Astrocyte (in vitro differentiated cells and primary cell): ENCODE results near the gene C16orf96. TPM values are rescaled to one million over a fixed set of nuclear protein-coding genes. Genes with fewer than 3 reads are reported as not detected.

ENCODE experiments used
- DNase-seq: peaks from one replicate; pipeline ENCODE4 v3.0.0-alpha.2; 2010; ENCODE audit warnings: low read depth
- FAIRE-seq: peaks from 2 replicates; lab custom pipeline; 2011; peaks lifted over from hg19 to GRCh38; lab: Jason Lieb, UNC
- H2AFZ ChIP-seq: 2 replicates; pipeline ENCODE4 v1.6.0; 2012; ENCODE audit warnings: low read depth, low read length, inconsistent platforms
- H3K27ac ChIP-seq: 2 replicates; pipeline ENCODE4 v1.5.1; 2011; ENCODE audit warnings: low read depth, low read length, inconsistent platforms
- H3K27me3 ChIP-seq: 2 replicates; pipeline ENCODE4 v1.6.0; 2011; ENCODE audit warnings: low read length, inconsistent platforms; ENCODE audit not compliant: insufficient read depth
- H3K36me3 ChIP-seq: 2 replicates; pipeline ENCODE4 v1.5.1; 2011; ENCODE audit warnings: low read length, inconsistent platforms; ENCODE audit not compliant: insufficient read depth
- H3K4me1 ChIP-seq: 2 replicates; pipeline ENCODE4 v1.5.1; 2011; ENCODE audit warnings: low read length, inconsistent platforms; ENCODE audit not compliant: insufficient read depth
- H3K4me2 ChIP-seq: 2 replicates; pipeline ENCODE4 v1.6.0; 2012; ENCODE audit warnings: low read length, inconsistent platforms
- H3K4me3 ChIP-seq: 2 replicates; pipeline ENCODE4 v1.5.1; 2011; ENCODE audit warnings: low read depth, mild to moderate bottlenecking, low read length, inconsistent platforms; ENCODE audit not compliant: insufficient read depth
- H3K79me2 ChIP-seq: 2 replicates; pipeline ENCODE4 v1.6.0; 2012; ENCODE audit warnings: mild to moderate bottlenecking, low read length, inconsistent platforms; ENCODE audit not compliant: insufficient read depth
- H3K9ac ChIP-seq: 2 replicates; pipeline ENCODE4 v1.6.0; 2012; ENCODE audit warnings: mild to moderate bottlenecking, low read length, inconsistent platforms
- H3K9me3 ChIP-seq: 2 replicates; pipeline ENCODE4 v1.5.1; 2012; ENCODE audit warnings: low read depth, mild to moderate bottlenecking, low read length, inconsistent platforms; ENCODE audit not compliant: insufficient read depth
- H4K20me1 ChIP-seq: 2 replicates; pipeline ENCODE4 v1.6.0; 2012; ENCODE audit warnings: low read length, inconsistent platforms; ENCODE audit not compliant: insufficient read depth
- H3K27ac Mint-ChIP-seq: one replicate; pipeline ENCODE4 v1.8.0; 2021; ENCODE audit warnings: mild to moderate bottlenecking, mixed read lengths; ENCODE audit not compliant: unreplicated experiment
- H3K27me3 Mint-ChIP-seq: one replicate; pipeline ENCODE4 v1.8.0; 2021; ENCODE audit warnings: low read depth, mixed read lengths; ENCODE audit not compliant: unreplicated experiment
- H3K36me3 Mint-ChIP-seq: one replicate; pipeline ENCODE4 v1.8.0; 2021; ENCODE audit warnings: low read depth, mixed read lengths; ENCODE audit not compliant: unreplicated experiment
- H3K4me1 Mint-ChIP-seq: one replicate; pipeline ENCODE4 v1.8.0; 2021; ENCODE audit warnings: low read depth, mixed read lengths; ENCODE audit not compliant: unreplicated experiment
- H3K4me3 Mint-ChIP-seq: one replicate; pipeline ENCODE4 v1.8.0; 2021; ENCODE audit warnings: mild to moderate bottlenecking, moderate library complexity, mixed read lengths; ENCODE audit not compliant: unreplicated experiment
- H3K9me3 Mint-ChIP-seq: one replicate; pipeline ENCODE4 v1.8.0; 2021; ENCODE audit warnings: mild to moderate bottlenecking, mixed read lengths; ENCODE audit not compliant: unreplicated experiment
- EZH2 ChIP-seq: IDR thresholded peaks from 2 replicates; pipeline ENCODE4 v1.6.1; 2012; ENCODE audit warnings: mild to moderate bottlenecking, low read length, inconsistent platforms; ENCODE audit not compliant: insufficient read depth
- total RNA-seq: library from RNA; stranded (reverse); gene quantifications from 2 replicates; pipeline ENCODE4 v1.2.1, GENCODE V29; 2021
- TF ChIP-seq, protein P1 (sequence below): IDR thresholded peaks from 2 replicates; pipeline ENCODE4 v1.5.1; 2011; ENCODE audit warnings: low read depth, mild to moderate bottlenecking, inconsistent platforms, low read length, moderate library complexity; ENCODE audit not compliant: insufficient read depth

The C16orf96 gene
- total RNA-seq, 1 donor from 2014 or later, result 0.20 TPM

DNA sequence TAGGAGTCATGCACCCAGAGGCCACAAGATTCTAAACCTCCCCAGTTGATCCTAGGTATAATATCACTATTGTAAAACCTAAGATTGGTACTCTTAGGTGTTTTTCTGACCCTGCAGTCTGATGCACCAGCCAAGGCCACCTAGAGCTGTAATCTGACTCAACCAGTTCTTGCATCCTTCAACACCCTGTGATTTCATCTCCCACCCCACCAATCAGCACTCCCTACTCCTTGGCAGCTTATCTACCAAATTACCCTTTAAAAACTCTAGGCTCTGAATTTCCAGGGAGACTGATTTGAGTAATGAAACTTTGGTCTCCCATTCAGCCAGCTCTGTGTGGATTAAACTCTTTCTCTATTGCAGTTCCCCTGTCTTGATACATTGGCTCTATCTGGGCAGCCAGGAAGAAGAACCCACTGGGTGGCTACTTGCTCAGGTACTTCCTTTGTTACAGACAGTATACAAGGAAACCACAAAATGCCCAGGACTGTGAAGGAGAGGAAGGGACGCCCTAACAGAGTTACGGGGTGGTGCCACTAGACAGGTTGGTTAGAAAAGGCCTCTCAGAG lies 16.3 kb upstream of the C16orf96 start:
- H3K27me3 ChIP-seq, result no peaks in the 10 kb centered on the region
- no peak overlapping the region for H3K9ac ChIP-seq
- H3K4me1 ChIP-seq, result no peaks in the 10 kb centered on the region
- peaks cover 7% of the 10 kb centered on the region for H3K9me3 ChIP-seq
- FAIRE-seq, result no peak
- peaks cover 11% of the 10 kb centered on the region for H3K4me1 Mint-ChIP-seq
- H3K4me3 ChIP-seq, result no peak overlapping the region
- H3K36me3 ChIP-seq, result no peaks in the 10 kb centered on the region
- TF ChIP-seq, protein P1, sequence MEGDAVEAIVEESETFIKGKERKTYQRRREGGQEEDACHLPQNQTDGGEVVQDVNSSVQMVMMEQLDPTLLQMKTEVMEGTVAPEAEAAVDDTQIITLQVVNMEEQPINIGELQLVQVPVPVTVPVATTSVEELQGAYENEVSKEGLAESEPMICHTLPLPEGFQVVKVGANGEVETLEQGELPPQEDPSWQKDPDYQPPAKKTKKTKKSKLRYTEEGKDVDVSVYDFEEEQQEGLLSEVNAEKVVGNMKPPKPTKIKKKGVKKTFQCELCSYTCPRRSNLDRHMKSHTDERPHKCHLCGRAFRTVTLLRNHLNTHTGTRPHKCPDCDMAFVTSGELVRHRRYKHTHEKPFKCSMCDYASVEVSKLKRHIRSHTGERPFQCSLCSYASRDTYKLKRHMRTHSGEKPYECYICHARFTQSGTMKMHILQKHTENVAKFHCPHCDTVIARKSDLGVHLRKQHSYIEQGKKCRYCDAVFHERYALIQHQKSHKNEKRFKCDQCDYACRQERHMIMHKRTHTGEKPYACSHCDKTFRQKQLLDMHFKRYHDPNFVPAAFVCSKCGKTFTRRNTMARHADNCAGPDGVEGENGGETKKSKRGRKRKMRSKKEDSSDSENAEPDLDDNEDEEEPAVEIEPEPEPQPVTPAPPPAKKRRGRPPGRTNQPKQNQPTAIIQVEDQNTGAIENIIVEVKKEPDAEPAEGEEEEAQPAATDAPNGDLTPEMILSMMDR, result no peak
- TF ChIP-seq EZH2, result no peak
- DNase-seq, result no peak
- no peak overlapping the region for H3K4me3 Mint-ChIP-seq
- peaks cover 10% of the 10 kb centered on the region for H4K20me1 ChIP-seq
- H3K79me2 ChIP-seq, result peaks cover 30% of the 10 kb centered on the region
- H2AFZ ChIP-seq, result no peak overlapping the region
- no peak overlapping the region for H3K4me2 ChIP-seq
- peaks cover 14% of the 10 kb centered on the region for H3K36me3 Mint-ChIP-seq
- H3K27ac Mint-ChIP-seq, result no peak overlapping the region
- H3K9me3 Mint-ChIP-seq, result peaks cover 7% of the 10 kb centered on the region
- no peak overlapping the region for H3K27ac ChIP-seq
- H3K27me3 Mint-ChIP-seq, result no peaks in the 10 kb centered on the region

DNA sequence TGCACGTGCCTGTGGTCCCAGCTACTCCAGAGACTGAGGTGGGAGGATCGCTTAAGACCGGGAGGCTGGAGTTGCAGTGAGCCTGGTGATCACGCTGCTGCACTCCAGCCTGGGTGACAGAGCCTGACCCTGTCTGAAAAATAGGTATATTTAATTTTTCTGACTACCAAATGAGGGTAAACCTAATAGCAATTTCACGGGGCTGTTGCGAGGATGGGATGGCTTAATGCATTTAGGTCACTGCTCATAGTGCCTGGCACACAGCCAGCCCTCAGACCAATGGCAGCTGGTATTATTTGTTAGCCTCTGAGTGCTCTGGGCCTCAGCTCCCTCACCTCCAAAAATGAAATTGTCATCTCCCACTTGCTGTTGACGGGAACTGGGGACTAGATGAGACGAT lies 11.7 kb upstream of the C16orf96 start:
- Histone ChIP-seq H3K36me3 (no peaks in the 10 kb centered on the region), H3K4me3 (no peak overlapping the region), H2AFZ (no peak overlapping the region), H4K20me1 (no peaks in the 10 kb centered on the region), H3K4me2 (no peak overlapping the region), H3K27me3 (no peaks in the 10 kb centered on the region), H3K4me1 (no peaks in the 10 kb centered on the region), H3K9ac (no peak overlapping the region), H3K9me3 (peaks cover under 1% of the 10 kb centered on the region), H3K27ac (no peak overlapping the region), H3K79me2 (no peaks in the 10 kb centered on the region)
- Mint-ChIP-seq H3K4me3 (no peak overlapping the region), H3K36me3 (peaks cover 3% of the 10 kb centered on the region), H3K27ac (no peak overlapping the region), H3K4me1 (no peaks in the 10 kb centered on the region), H3K9me3 (peaks cover 5% of the 10 kb centered on the region), H3K27me3 (peaks cover 10% of the 10 kb centered on the region)
- no peak for FAIRE-seq
- TF ChIP-seq, protein P1, result no peak
- TF ChIP-seq EZH2, result no peak
- DNase-seq, result no peak

DNA sequence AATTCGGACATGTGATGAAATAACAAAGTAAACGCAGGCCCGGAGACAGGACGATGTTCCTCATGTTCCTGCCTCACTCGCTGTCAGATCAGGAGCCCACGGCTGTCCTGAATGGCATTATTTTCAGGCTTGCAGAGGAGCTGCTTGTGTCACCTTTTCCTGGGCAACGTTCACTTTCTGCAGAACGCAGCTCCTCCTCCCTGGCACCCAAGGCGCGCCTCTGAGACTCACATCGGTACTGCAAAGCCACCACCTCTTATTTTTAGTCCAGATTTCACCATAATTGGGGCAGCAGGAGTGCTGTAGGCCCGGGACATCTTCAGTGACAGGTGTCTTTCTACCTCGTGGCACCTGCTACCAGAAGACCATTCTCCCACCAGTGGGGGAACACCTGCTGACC lies 8.0 kb upstream of the C16orf96 start:
- no peak overlapping the region for H2AFZ ChIP-seq
- no peaks in the 10 kb centered on the region for H3K4me1 ChIP-seq
- no peak overlapping the region for H3K4me3 Mint-ChIP-seq
- TF ChIP-seq, protein P1, result no peak
- no peak for TF ChIP-seq EZH2
- H3K36me3 ChIP-seq, result no peaks in the 10 kb centered on the region
- H3K9ac ChIP-seq, result no peak overlapping the region
- no peaks in the 10 kb centered on the region for H3K79me2 ChIP-seq
- no peak overlapping the region for H3K4me2 ChIP-seq
- H3K9me3 Mint-ChIP-seq, result no peaks in the 10 kb centered on the region
- no peak for FAIRE-seq
- H3K27me3 ChIP-seq, result peaks cover 8% of the 10 kb centered on the region
- no peaks in the 10 kb centered on the region for H3K36me3 Mint-ChIP-seq
- no peak overlapping the region for H3K4me3 ChIP-seq
- no peaks in the 10 kb centered on the region for H4K20me1 ChIP-seq
- H3K27me3 Mint-ChIP-seq, result peaks cover 23% of the 10 kb centered on the region
- H3K27ac Mint-ChIP-seq, result no peak overlapping the region
- DNase-seq, result no peak
- H3K27ac ChIP-seq, result no peak overlapping the region
- H3K4me1 Mint-ChIP-seq, result no peaks in the 10 kb centered on the region
- no peaks in the 10 kb centered on the region for H3K9me3 ChIP-seq
